H54 (cell line): ENCODE results near the gene ACADVL.

Experiments used
- DNase-seq: peaks from one replicate; pipeline ENCODE4 v3.0.0; 2011; ENCODE audit warnings: low spot score, mixed read lengths; ENCODE audit not compliant: insufficient read length
- FAIRE-seq: peaks from 3 replicates; lab custom pipeline; 2011; peaks lifted over from hg19 to GRCh38; lab: Jason Lieb, UNC
- POLR2A ChIP-seq: IDR thresholded peaks from 2 replicates; pipeline ENCODE4 v1.6.1; 2011; ENCODE audit warnings: low read depth, mild to moderate bottlenecking, low read length

The ACADVL gene

DNA sequence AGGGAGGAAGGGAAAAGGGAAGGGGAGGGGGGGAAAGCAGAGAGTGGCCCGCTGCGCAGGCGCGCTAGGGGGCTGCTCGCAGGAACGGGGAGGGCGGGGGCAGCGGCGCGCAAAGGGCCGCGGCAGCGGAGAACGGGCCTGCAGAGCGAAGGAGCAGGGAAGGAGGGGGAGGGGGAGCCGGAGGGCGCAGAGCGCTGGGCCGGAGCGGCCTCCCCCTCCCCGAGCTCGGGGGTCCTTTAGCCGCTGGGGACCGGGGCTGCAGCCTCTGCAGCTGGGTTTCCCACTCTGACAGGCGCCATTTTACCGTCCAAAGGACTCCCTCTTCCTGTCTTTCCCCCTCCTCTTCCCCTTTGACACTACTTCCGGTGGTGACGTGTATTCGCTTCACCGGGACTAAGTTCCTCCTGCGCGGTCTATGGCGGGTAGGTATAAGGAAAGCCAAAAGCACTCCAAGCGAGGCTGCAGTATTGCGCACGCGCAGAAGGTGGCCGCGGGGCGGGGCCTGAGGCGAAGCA lies 32.0 kb downstream of the ACADVL start, which contains the start of gene CTDNEP1:
Gene CTDNEP1, minus strand, starts transcription at position 74 of the 515 bp plus-strand sequence. CDS start 438 bp downstream, outside the sequence.
- FAIRE-seq (peak; percentile 84), DNase-seq (peak; percentile 94)
- TF ChIP-seq POLR2A = peak; percentile 46; the same call in 1 of the 2 replicates

DNA sequence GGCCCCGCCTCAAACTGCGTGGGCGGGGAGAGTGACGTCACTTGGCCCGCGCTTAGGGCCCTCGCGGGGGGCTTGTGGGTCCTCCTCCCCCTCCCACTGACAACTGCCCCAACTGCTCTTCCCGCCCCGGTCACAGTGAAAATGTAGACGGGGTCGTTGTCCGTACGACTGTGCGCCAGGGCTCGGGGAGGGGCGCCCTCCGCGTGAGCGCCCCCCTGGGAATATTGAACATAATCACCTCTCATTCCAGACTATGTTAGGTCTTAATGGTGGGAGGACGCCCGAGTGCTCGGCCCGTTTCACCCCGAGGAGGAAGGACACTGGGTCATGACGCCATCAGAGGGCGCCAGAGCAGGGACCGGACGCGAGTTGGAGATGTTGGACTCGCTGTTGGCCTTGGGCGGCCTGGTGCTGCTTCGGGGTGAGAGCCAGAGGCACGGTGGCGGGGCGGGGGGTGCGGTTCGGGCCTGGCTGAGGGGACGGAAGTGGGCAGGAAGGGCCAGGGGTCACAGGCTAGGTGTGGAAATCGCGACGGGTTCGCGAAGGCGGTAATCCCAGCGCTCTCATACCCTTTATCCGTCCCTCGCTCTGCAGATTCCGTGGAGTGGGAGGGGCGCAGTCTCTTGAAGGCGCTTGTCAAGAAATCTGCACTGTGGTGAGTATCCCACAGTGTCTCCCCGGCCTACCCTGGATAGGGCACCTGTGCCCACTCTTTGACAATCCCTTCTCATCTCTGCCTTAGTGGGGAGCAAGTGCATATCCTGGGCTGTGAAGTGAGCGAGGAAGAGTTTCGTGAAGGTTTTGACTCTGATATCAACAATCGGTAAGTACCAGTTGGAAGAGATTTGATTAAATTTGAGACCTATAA lies 32.7 kb downstream of the ACADVL start, which contains the start of gene ELP5:
Gene ELP5, plus strand, starts transcription at position 40 of the 868 bp plus-strand sequence. Its CDS starts 336 bp downstream, at position 376.
- TF ChIP-seq POLR2A = peak; percentile 68
- DNase-seq (peak; percentile 90), FAIRE-seq (no peak)

DNA sequence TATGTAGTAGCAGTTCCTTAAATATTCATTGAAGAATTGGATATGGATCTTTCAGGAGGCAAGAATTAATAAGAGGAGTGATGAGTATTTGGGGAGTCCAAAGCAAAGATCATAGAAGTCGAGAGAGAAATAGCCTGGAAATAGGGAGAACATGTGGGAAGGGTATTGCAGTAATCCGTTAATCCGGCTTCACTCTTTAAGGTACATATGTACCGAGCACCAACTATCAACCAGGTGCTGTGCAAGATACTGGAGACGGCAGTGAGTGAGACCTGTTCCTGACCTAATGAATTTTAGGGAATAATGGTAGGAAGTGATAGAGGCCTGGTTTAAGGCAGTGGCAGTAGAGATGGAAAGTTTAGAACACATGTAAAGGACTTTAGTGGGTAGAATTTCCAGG lies 33.3 kb downstream of the ACADVL start:
- FAIRE-seq = no peak
- no peak for TF ChIP-seq POLR2A
- no peak for DNase-seq

DNA sequence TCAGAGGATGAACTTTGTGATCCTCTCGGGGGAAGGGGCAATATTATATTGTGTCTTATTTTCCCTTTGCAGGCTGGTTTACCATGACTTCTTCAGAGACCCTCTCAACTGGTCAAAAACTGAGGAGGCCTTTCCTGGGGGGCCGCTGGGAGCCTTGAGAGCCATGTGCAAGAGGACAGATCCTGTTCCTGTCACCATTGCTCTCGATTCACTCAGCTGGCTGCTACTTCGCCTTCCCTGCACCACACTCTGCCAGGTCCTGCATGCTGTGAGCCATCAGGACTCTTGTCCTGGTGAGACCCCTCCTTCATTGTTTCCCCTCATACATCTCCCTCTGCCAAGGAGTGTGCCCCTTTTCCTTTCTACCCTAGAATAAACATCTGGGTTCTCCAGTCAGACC lies 34.8 kb downstream of the ACADVL start:
- no peak for DNase-seq

DNA sequence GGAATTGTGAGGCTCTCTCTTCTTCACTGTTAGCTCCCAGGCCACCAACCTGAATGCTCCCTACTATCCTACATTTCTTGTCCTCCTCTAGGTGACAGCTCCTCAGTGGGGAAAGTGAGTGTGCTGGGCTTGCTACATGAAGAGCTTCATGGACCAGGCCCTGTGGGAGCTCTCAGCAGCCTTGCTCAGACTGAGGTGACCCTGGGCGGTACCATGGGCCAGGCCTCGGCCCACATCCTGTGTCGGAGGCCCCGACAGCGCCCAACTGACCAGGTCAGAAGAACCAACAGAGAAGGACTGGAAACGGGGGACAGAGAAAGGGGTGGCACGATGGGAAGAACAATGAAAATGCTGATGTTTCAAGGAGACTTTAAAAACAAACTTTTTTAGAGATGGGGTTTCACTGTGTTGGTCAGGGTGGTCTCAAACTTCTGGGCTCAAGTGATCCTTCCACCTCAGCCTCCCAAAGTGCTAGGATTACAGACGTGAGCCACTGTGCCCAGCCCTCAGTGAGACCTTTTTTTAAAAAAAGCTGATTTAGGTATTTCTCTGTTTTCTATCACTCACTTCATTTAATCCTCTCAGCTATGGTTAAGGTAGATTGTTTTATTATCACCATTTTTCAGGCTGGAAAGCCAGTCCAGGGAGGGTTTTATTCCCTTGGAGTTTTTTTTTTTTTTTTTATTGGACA lies 37.2 kb downstream of the ACADVL start:
- no peak for FAIRE-seq
- no peak for DNase-seq
- no peak for TF ChIP-seq POLR2A

More for the DNA sequence above, 34.8 kb downstream of the ACADVL start:
- no peak for TF ChIP-seq POLR2A
- no peak for FAIRE-seq

DNA sequence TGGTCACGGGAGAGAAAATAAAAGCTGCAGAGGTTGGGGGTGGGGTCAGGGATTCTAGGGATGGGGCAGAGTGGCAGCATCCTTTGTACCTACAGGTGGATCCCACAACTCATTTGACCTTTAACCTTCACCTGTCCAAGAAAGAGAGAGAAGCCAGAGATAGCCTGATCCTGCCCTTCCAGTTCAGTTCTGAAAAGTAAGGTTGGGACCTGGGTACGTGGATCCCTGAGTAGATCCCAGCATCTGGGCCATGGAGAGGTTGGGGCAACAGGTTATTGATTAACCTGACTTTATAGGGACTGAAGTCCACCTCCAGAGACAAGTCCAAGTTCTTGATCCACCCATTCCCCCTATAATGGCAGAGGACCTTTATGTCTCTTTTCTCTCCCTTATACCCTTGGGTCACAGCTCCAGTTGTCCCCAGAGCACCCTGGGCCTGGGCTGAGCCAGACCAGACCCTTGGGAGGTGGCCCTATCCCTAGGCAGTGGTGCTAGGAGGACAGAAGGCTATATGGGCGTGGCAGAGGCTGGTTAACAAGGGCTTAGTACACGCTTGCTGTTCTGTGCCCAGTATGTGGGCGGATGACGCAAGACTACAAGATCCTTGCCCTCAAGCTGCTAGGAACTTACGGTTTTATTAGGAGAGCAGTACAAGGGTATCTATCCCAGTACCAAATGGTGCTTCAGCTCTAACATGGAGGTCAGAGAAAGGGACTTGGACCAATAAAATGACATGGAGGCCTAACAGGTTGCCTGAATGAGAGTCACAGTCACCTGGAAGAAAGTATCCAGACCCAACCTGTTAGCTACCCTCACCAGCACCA lies 39.2 kb downstream of the ACADVL start:
- FAIRE-seq (no peak), DNase-seq (no peak)
- TF ChIP-seq POLR2A = no peak

DNA sequence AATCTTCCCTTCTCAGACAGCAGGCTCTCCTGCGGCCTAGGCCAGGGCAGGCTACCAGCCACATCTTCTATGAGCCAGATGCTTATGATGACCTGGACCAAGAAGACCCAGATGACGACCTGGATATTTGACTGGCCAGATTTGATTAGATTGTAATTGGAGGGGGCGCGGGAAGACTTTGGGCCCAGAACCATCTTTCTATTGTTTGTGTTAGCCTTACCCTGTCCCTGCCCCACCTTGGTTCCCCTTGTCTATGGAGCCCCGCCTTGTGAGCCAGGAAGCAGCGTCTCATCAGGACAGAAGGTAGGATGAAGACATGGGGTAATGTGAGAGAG lies 39.8 kb downstream of the ACADVL start:
- DNase-seq = no peak
- no peak for TF ChIP-seq POLR2A

DNA sequence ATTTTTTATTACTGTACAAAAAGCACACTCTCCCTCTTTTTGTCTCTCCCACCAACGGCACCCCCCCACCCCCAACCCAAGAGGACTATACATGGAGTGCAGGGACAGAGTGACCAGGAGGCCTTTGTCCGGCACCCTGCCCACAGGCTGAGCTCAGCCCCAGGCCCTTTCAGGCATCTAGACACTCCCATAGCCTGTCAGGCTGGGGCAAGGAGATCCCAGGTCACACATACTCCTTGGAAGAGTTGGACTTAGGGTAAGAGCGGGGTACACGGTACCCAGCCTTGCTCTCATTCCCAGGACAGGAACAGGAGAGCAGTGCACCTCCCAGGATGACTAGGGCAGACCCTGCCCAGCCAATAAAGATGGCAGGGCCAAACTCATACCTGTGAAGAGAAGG lies 40.4 kb downstream of the ACADVL start:
- TF ChIP-seq POLR2A = no peak
- no peak for DNase-seq

More for the DNA sequence above, 39.8 kb downstream of the ACADVL start:
- no peak for FAIRE-seq

DNA sequence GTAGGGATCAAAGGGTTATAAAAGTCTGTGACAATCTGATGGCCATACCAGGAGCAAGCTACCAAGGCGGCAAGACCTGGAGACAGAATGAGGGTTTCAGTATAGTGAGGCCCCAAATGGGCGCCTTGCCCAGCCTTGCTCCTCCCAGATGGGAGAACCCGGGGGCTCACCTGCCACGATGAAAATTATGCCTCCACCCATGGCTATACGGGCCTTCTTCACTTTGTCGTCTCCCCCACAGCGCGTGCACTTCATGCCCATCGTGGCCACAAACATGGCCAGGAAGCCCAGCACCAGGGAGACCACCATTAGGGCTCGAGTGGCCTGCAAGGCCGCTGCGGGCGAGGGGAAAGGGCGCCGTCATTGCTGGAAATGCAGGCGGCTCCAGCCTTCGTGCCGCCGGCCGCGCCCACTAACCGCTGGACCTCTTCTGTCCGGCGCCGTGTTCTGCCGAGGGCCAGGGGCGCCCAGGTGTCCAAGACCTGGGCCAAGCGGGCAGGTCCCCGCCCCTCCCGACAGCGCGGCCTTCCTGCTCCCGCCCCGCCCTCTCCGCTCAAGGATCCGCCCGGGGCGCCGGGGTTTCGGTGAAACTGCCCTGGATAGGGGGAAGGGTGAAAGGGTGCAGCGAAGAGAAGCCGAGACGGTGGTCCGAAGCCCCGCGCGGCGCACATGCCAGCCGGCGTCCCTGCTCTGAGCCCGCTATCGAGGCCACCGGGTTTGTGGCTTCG lies 41.1 kb downstream of the ACADVL start:
- no peak for FAIRE-seq
- no peak for DNase-seq

More for the DNA sequence above, 40.4 kb downstream of the ACADVL start:
- FAIRE-seq = no peak

DNA sequence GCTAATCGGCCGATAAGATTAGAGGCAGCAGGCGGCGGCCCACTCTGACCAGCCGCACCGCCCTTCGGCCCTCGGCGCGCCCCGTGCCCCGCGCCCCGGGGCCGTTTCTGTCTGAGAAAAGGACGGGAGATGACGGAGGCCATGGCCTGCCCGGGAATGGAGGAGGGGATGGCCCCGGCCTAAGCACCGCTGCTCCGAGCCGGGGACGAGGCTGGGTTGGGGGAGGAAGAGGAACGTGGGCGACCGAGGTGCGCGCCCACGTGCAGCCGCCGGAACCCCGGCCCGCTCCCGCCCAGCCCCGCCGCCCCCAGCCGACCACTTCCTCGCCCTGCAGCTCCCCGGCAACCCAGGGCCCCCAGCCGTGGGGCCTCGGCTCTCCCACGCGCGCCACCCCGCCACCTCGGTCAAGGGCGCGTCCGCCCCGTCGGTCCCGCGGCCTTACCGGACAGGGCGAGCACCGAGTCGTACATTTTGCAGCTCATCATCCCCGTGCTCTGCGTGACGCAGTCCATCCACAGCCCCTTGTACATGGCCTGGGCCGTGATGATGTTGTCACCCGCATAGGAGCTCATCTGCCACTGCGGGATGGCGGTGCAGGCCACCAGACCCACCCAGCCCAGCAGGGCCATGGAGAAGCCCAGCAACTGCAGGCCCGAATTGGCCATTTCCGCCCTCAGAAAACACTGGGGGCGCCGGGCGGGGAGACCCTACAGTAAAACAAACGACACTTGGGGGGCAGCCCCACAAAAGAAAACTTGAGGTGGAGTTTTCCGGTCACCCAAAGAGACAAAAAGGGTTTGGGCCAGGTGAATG lies 41.8 kb downstream of the ACADVL start:
- FAIRE-seq (no peak), DNase-seq (no peak)
- TF ChIP-seq POLR2A = no peak

More for the DNA sequence above, 41.1 kb downstream of the ACADVL start:
- no peak for TF ChIP-seq POLR2A

DNA sequence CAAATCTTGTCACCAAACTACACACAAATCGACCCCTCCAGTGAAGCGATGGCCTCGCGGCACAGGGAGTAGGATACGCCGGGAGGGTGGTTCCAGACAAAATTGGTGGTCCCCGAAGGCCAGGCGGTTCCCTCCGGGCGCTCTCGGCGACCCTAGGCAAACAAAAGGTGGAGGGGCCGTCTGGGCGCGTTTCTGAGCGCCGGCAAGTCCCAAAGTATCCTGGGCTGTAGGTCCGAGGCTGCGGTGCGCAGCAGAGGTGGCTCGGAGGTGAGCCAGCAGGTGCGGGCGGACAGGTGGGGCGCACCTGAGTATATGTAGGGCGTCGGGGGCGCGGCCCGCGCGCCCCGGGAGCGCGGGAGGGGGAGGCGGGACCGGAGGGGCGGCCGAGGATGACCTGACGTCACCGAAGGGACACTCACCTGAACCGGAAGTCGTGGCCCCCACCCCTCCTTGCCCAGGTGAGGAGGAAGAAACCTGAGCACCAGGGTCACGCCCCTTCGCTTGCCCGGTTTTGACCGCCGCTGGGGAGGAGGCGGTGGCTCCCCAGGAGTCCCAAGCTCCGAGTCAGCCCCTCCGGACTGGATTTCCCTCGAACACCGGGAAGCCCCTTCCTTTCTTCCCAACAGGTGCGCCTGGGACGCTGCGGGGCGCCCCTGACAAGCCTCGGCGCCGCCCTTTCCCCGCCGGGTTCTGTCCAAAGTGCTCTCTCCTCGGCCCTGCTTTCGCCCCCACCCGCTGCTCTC lies 42.6 kb downstream of the ACADVL start, which contains the start of gene CLDN7:
Gene CLDN7, minus strand, starts transcription at position 287 of the 743 bp plus-strand sequence. CDS start 435 bp downstream, outside the sequence.
- FAIRE-seq (no peak), DNase-seq (no peak)
- no peak for TF ChIP-seq POLR2A
